Aorta (tissue), 5 donors: ENCODE measurements around the gene HOXA4. TPM values are rescaled to one million over a fixed set of nuclear protein-coding genes. Genes with fewer than 3 reads are reported as not detected.

Experiments
- ATAC-seq: fragments of 200-7000 bp; cut with Tn5 transposase; one replicate; pipeline ENCODE4 v1.9.1; 2022; ENCODE audit warnings: moderate library complexity; ENCODE audit not compliant: low FRiP score
- DNase-seq, 2 donors: peaks; one replicate each; pipeline ENCODE4 v3.0.0-alpha.2; 2020
- H3K27ac ChIP-seq, 2 donors: one replicate each; pipeline ENCODE4 v1.5.1; 2013; ENCODE audit warnings: low read length in 2 of 2, mild to moderate bottlenecking in 2 of 2, moderate library complexity in 2 of 2, control low read depth in 1 of 2, inconsistent platforms in 1 of 2, low read depth in 1 of 2
- H3K27me3 ChIP-seq, 2 donors: one replicate each; pipeline ENCODE4 v1.6.1; 2013; ENCODE audit warnings: control low read depth in 1 of 2, low read length in 1 of 2, mild to moderate bottlenecking in 1 of 2, moderate library complexity in 1 of 2; ENCODE audit not compliant: insufficient read depth in 2 of 2, control insufficient read depth in 1 of 2
- H3K36me3 ChIP-seq, 2 donors: one replicate each; pipeline ENCODE4 v1.6.1; 2013; ENCODE audit warnings: control low read depth in 1 of 2, low read length in 1 of 2, mild to moderate bottlenecking in 1 of 2; ENCODE audit not compliant: insufficient read depth in 2 of 2, control insufficient read depth in 1 of 2
- H3K4me1 ChIP-seq, 2 donors: one replicate each; pipeline ENCODE4 v1.6.1; 2013; ENCODE audit warnings: low read length in 2 of 2, control low read depth in 1 of 2, mild to moderate bottlenecking in 1 of 2, moderate library complexity in 1 of 2; ENCODE audit not compliant: insufficient read depth in 2 of 2, control insufficient read depth in 1 of 2
- H3K4me3 ChIP-seq, 2 donors: one replicate each; pipeline ENCODE4 v1.5.1; 2013; ENCODE audit warnings: low read length in 2 of 2, control low read depth in 1 of 2, mild to moderate bottlenecking in 1 of 2
- H3K9me3 ChIP-seq: one replicate; pipeline ENCODE4 v1.6.1; 2013; ENCODE audit warnings: mild to moderate bottlenecking, low read length; ENCODE audit not compliant: control insufficient read depth
- WGBS, 2 donors: extraction: QIAGEN DNeasy Blood & Tissue Kit; methylation state at CpG; one replicate each; pipeline ENCODE4 v1.1.7; 2013; 5-methylcytosine and 5-hydroxymethylcytosine counted together
- intact Hi-C, 2 donors: fragments of 100-400 bp; cut with DNase I; formaldehyde crosslinking; loops; one replicate each; pipeline versions ENCODE4 v1.14.2 to v1.15.0; 2022
- polyA plus RNA-seq, 2 donors: library from polyadenylated mRNA; stranded (reverse); fragments of 200-250 nt; gene quantifications; one replicate each; pipeline ENCODE4 v1.2.3, GENCODE V29; 2013
- total RNA-seq, 2 donors: library from RNA; stranded (reverse); fragmentation: NEBNext Ultra II Directional; extraction: Animal tissue kit (Norgen Biotek cat#: 25700); gene quantifications; one replicate each; pipeline ENCODE4 v1.2.1, GENCODE V29; 2021
- donor health status: healthy with polysubstance abuse.
- donor health status: Bipolar disorder and iron deficiency.
- donor health status: DM: no; HTN: no; CAD: no.
- donor health status: DM: no; HTN: no; CAD: no.
- donor health status: DM: yes; HTN: yes; CAD: no.

The HOXA4 gene
- total and polyA plus RNA-seq, 4 donors: 2.6 to 11.6 (median 7.9) TPM

GRCh38 chr7:27124902-27125689, 5.5 kb downstream of the HOXA4 start:
- Histone ChIP-seq H3K9me3 (no peaks in the 10 kb centered on the region), H3K27ac (no peak overlapping the region), H3K4me1 (no peaks in the 10 kb centered on the region), H3K36me3 (no peaks in the 10 kb centered on the region), H3K4me3 (no peak overlapping the region), H3K27me3 (no peaks in the 10 kb centered on the region)
- ATAC-seq (no peak), DNase-seq (no peak)
- WGBS, 2 donors: 91 to 92% methylated on average over 8 of the region's 8 CpGs
- intact Hi-C loops: no loop called here

GRCh38 chr7:27124096-27124901, 6.3 kb downstream of the HOXA4 start:
- no peak overlapping the region for H3K27ac ChIP-seq
- no peaks in the 10 kb centered on the region for H3K27me3 ChIP-seq
- H3K9me3 ChIP-seq: no peaks in the 10 kb centered on the region
- ATAC-seq: peak; percentile 73
- WGBS, 2 donors: 53 to 75% methylated on average over 43 of the region's 43 CpGs
- H3K4me3 ChIP-seq: no peak overlapping the region
- H3K4me1 ChIP-seq: no peaks in the 10 kb centered on the region
- peak; percentile 76 to 90 for DNase-seq
- intact Hi-C loops: no loop called here
- no peaks in the 10 kb centered on the region for H3K36me3 ChIP-seq

GRCh38 chr7:27123477-27124053, 7.0 kb downstream of the HOXA4 start:
- ATAC-seq (peak; percentile 2), DNase-seq (no peak)
- Histone ChIP-seq H3K27ac (peak overlapping the region; percentile 43 to 91), H3K4me1 (no peaks in the 10 kb centered on the region), H3K36me3 (no peaks in the 10 kb centered on the region), H3K9me3 (no peaks in the 10 kb centered on the region), H3K4me3 (no peak overlapping the region), H3K27me3 (no peaks in the 10 kb centered on the region)
- WGBS, 2 donors: 72 to 84% methylated on average over 26 of the region's 26 CpGs
- intact Hi-C loops: no loop called here

- H3K9me3 ChIP-seq: no peaks in the 10 kb centered on the region
- 29 to 56% methylated on average over 14 of the region's 14 CpGs for WGBS, 2 donors
- no peaks in the 10 kb centered on the region for H3K4me1 ChIP-seq
- intact Hi-C loops: no loop called here
- no peak for DNase-seq
- no peak for ATAC-seq
- H3K4me3 ChIP-seq: peak overlapping the region in 1 of 2 donors; percentile 30
- H3K36me3 ChIP-seq: no peaks in the 10 kb centered on the region
- peak overlapping the region; percentile 43 to 91 for H3K27ac ChIP-seq
- no peaks in the 10 kb centered on the region for H3K27me3 ChIP-seq
Measured at GRCh38 chr7:27123007-27123476, 7.5 kb downstream of the HOXA4 start.

- WGBS, 2 donors: 15 to 50% methylated on average over 42 of the region's 42 CpGs
- H3K36me3 ChIP-seq: no peaks in the 10 kb centered on the region
- H3K27me3 ChIP-seq: no peaks in the 10 kb centered on the region
- H3K4me3 ChIP-seq: peak overlapping the region; percentile 28 to 30
- H3K4me1 ChIP-seq: no peaks in the 10 kb centered on the region
- no peaks in the 10 kb centered on the region for H3K9me3 ChIP-seq
- peak in 1 of 2 donors; percentile 56 for DNase-seq
- H3K27ac ChIP-seq: peak overlapping the region; percentile 28 to 91
- no peak for ATAC-seq
- intact Hi-C loops: no loop called here
Measured at GRCh38 chr7:27122077-27122910, 8.3 kb downstream of the HOXA4 start.

GRCh38 chr7:27121684-27122076, 8.9 kb downstream of the HOXA4 start:
- no peaks in the 10 kb centered on the region for H3K4me1 ChIP-seq
- no peak for ATAC-seq
- H3K9me3 ChIP-seq: no peaks in the 10 kb centered on the region
- no peak for DNase-seq
- H3K4me3 ChIP-seq: peak overlapping the region; percentile 28 to 30
- H3K27ac ChIP-seq: peak overlapping the region; percentile 28 to 91
- no peaks in the 10 kb centered on the region for H3K36me3 ChIP-seq
- no peaks in the 10 kb centered on the region for H3K27me3 ChIP-seq
- intact Hi-C loops: no loop called here
- 33 to 57% methylated on average over 7 of the region's 7 CpGs for WGBS, 2 donors

- H3K9me3 ChIP-seq: no peaks in the 10 kb centered on the region
- H3K27me3 ChIP-seq: no peaks in the 10 kb centered on the region
- intact Hi-C loops: no loop called here
- no peaks in the 10 kb centered on the region for H3K36me3 ChIP-seq
- DNase-seq (no peak), ATAC-seq (no peak)
- no peaks in the 10 kb centered on the region for H3K4me1 ChIP-seq
- 38 to 59% methylated on average over 1 of the region's 1 CpG for WGBS, 2 donors
- H3K27ac ChIP-seq: peak overlapping the region in 1 of 2 donors; percentile 78
- no peak overlapping the region for H3K4me3 ChIP-seq
Measured at GRCh38 chr7:27119412-27119911, 11.1 kb downstream of the HOXA4 start.

- intact Hi-C loops: no loop called here
- H3K4me1 ChIP-seq: no peaks in the 10 kb centered on the region
- 29 to 33% methylated on average over 3 of the region's 3 CpGs for WGBS, 2 donors
- no peak for ATAC-seq
- peak overlapping the region in 1 of 2 donors; percentile 1 for H3K27ac ChIP-seq
- no peaks in the 10 kb centered on the region for H3K9me3 ChIP-seq
- H3K27me3 ChIP-seq: no peaks in the 10 kb centered on the region
- H3K4me3 ChIP-seq: peak overlapping the region; percentile 53 to 64
- H3K36me3 ChIP-seq: no peaks in the 10 kb centered on the region
- no peak for DNase-seq
Measured at GRCh38 chr7:27118580-27118979, 12.0 kb downstream of the HOXA4 start.
